ENCODE measurements around the gene BRME1. TPM values are rescaled to one million over a fixed set of nuclear protein-coding genes. Genes with fewer than 3 reads are reported as not detected.

BRME1 gene
- total RNA-seq, 4 donors from 2014 or later = 7.4 to 73.1 (median 41.2) TPM

DNA sequence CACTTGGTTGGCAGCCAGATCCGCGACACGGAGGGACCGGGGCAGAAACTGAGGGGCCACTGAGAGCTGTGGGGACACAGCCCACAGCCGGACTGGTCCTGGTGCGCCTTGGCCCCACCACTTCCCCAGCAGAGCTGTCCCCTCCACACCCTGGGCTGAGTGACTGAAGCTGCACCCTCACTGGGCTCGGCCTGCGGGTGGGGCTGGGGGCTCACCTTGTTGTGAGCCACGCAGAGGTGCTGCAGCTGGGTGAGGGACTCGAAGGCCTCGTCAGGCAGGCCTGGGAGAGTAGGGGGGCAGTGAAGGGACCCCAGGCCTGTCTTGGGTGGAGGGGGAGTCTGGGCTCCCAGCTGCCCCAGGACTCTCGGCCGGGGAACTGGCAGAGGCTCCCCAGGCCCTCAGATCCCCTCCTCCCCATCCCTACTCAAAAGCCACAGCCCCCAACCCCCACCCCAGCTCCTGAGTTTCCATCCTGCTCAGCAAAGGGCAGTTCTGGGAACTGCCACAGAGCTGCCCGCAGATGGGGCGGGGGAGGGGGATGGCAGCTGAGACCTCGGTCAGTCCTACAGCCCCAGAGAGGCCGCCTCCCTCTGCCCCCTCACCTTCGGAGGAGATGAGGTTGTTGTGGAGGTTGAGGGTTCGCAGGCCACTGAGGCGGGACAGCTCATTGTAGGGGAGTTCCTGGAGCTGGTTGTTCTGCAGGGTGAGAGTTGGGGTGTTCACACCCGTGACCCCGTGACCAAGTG, 30.0 kb upstream of the BRME1 start:
- Histone ChIP-seq H3K27ac (no peak overlapping the region), H3K4me1 (no peaks in the 10 kb centered on the region)
- TF ChIP-seq, protein P1, sequence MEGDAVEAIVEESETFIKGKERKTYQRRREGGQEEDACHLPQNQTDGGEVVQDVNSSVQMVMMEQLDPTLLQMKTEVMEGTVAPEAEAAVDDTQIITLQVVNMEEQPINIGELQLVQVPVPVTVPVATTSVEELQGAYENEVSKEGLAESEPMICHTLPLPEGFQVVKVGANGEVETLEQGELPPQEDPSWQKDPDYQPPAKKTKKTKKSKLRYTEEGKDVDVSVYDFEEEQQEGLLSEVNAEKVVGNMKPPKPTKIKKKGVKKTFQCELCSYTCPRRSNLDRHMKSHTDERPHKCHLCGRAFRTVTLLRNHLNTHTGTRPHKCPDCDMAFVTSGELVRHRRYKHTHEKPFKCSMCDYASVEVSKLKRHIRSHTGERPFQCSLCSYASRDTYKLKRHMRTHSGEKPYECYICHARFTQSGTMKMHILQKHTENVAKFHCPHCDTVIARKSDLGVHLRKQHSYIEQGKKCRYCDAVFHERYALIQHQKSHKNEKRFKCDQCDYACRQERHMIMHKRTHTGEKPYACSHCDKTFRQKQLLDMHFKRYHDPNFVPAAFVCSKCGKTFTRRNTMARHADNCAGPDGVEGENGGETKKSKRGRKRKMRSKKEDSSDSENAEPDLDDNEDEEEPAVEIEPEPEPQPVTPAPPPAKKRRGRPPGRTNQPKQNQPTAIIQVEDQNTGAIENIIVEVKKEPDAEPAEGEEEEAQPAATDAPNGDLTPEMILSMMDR (IDR thresholded peaks at IDR 0.05) = no peak
- no peak for TF ChIP-seq POLR2A (IDR thresholded peaks at IDR 0.05)

DNA sequence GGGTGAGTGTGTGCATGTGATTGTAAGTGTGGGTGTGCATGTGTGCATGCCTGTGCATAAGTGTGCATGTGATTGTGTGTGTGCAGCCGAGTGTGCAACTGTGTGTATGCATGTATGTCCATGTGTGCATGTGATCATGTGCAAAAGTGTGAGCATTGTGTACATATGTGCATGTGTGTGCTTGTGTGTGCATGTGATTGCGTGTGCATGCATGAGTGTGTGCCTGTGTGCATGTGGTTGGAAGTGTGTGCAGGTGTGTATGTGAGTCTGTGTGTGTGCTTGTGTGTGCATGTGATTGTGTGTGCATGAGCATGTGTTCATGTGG, 28.8 kb upstream of the BRME1 start:
- no peak overlapping the region for H3K4me3 ChIP-seq
- H3K27ac ChIP-seq = no peak overlapping the region
- no peak for TF ChIP-seq POLR2A (IDR thresholded peaks at IDR 0.05)
- TF ChIP-seq, protein P1 (IDR thresholded peaks at IDR 0.05) = no peak
- H3K27me3 ChIP-seq = no peaks in the 10 kb centered on the region
- H3K9me3 ChIP-seq = no peaks in the 10 kb centered on the region
- H3K4me1 ChIP-seq = no peaks in the 10 kb centered on the region
- H3K36me3 ChIP-seq = peaks cover 0 to 9% (median 0%) of the 10 kb centered on the region in 3 donors
- DNase-seq = no peak

More for the DNA sequence above, 30.0 kb upstream of the BRME1 start:
- Histone ChIP-seq H3K27me3 (no peaks in the 10 kb centered on the region), H3K4me3 (no peak overlapping the region), H3K9me3 (no peaks in the 10 kb centered on the region), H3K36me3 (no peaks in the 10 kb centered on the region)
- DNase-seq = peak in 1 of 3 donors; percentile 43

DNA sequence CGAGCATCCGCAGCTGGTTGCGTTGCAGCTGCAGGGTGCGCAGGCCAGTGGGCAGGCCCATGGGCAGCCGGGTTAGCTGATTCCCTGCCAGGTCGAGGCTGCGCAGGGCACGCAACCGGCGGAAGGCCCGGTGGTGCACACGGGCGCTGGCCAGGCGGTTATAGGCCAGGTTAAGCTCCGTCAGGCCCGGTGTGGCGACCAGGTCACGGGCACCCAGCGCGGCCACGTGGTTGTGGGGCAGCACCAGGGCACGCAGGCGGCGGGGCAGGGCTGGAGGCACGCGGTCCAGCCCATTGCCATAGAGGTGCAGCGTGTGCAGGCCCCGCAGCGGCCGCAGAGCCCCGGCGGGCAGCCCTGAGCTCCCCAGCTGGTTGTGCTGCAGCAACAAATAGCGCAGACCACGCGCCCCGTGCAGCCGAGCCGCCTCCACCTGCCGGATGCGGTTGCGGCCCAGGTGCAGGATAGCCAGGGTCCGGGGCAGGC, 27.0 kb upstream of the BRME1 start:
- Histone ChIP-seq H3K4me3 (no peak overlapping the region), H3K36me3 (peaks cover 0 to 18% (median 0%) of the 10 kb centered on the region in 3 donors), H3K9me3 (no peaks in the 10 kb centered on the region), H3K4me1 (no peaks in the 10 kb centered on the region), H3K27ac (no peak overlapping the region), H3K27me3 (no peaks in the 10 kb centered on the region)
- TF ChIP-seq, protein P1 (IDR thresholded peaks at IDR 0.05) = no peak
- no peak for TF ChIP-seq POLR2A (IDR thresholded peaks at IDR 0.05)
- peak in 1 of 3 donors; percentile 45 for DNase-seq

DNA sequence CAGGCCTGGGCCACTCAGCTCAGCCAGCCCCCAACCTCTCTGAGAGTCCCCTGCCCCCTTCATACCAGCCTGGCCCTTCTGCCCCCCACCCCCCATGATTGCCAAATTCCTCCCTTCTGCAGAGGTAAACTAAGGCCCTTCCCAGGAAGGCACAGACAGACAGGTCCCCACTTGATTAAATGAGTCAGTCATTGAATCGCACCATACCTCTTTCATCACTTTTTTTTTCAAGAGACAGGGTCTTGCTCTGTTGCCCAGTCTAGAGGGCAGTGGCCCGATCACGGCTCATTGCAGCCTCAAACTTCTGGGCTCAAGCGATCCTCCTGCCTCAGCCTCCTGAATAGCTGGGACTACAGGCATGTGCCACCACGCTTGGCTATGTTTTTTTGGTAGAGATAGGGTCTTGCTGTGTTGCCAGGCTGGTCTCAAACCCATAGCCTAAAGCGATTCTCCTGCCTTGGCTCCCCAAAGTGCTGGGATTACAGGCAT, 26.3 kb upstream of the BRME1 start:
- no peak overlapping the region for H3K4me3 ChIP-seq
- no peaks in the 10 kb centered on the region for H3K4me1 ChIP-seq
- peaks cover 0 to 26% (median 0%) of the 10 kb centered on the region in 3 donors for H3K36me3 ChIP-seq
- no peaks in the 10 kb centered on the region for H3K27me3 ChIP-seq
- no peaks in the 10 kb centered on the region for H3K9me3 ChIP-seq
- DNase-seq = no peak
- TF ChIP-seq, protein P1 (IDR thresholded peaks at IDR 0.05) = no peak
- H3K27ac ChIP-seq = no peak overlapping the region

DNA sequence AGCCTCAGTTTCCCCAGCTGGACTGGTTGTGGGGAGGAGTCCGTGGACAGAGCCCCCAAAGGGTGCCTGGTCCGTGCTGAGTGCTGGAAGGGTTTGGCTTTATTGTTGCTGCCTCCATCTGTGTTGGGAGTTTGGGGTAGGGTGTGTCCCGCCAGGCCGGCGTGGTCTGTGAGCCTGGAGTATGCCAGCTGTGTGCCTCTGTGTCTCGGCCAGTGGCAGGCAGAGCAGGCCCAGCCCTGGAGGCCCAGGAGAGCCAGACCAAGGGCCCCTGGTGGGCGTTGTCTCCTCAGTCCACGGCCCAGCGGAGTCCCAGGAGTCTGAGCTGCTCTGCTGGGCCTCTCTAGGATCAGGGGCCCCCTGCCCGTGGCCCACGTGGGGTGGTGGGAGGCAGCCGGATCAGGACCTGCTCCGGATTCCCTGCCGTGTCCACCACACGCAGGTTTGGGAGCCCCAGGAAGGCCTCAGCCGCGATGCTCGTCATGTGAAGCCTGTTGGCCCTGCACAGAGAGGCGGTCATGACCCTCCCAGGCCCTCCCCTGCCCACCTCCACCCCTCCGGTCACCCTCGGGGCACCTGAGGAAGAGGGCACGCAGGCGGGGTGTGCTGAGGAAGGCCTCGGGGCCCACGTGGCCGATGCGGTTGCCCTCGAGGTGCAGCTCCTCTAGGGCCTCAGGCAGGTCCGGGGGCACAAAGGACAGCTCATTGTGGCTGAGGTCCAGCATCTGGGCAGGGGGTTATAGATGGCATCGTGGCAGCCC, 25.7 kb upstream of the BRME1 start:
- TF ChIP-seq, protein P1 (IDR thresholded peaks at IDR 0.05) = no peak
- no peak for TF ChIP-seq POLR2A (IDR thresholded peaks at IDR 0.05)
- Histone ChIP-seq H3K9me3 (no peaks in the 10 kb centered on the region), H3K27me3 (no peaks in the 10 kb centered on the region), H3K27ac (no peak overlapping the region), H3K4me1 (no peaks in the 10 kb centered on the region), H3K36me3 (peaks cover 0 to 32% (median 0%) of the 10 kb centered on the region in 3 donors), H3K4me3 (no peak overlapping the region)
- peak in 1 of 3 donors; percentile 50 for DNase-seq

Measured in Peyer's patch (tissue), 4 donors.